NCI-H526 (cell line): ENCODE results near the gene CEP85.
"Not testable (repeated sequence)": the region's sequence is repeated elsewhere in the genome, so short reads cannot be mapped to it uniquely, and the experiment has no call there.

Experiments used
- DNase-seq, 2 experiments: peaks; one replicate each; lab custom pipeline; 2025; lab: John Stamatoyannopoulos, UW

Gene CEP85

DNA sequence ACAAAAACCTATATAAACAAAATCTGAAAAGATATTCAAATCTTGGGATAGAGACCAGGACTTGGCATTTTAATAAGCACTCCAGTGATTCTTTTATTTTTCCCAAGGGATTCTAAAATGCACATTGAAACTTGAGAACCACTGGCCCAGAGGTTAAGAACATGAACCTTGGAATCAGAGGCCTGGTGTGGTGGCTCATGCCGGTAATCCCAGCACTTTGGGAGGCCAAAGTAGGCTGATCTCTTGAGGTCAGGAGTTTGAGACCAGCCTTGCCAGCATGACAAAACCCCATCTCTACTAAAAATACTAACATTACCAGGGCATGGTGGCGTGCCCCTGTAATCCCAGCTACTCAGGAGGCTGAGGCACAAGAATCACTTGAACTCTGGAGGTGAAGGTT is 12.9 kb upstream of the CEP85 start:
- DNase-seq: peak; percentile 26 to 48

DNA sequence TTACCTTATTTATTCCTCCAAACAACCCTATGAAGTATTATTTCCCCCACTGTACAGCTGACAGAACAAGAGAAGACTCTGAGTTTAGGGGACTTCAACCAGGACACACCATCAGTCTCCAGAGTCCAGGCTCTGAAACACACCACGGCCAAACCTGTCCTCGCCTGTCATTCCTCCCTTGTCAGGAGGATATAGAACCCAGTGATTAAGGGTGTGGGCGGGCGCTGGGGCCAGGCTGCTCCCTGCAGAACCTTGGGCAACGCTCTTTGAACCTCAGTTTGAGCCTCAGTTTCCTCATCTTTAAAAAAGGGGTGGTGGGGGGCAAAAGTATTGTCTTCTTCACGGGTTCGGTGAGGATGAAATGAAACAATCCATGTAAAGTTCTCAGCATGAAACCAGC is 9.4 kb upstream of the CEP85 start:
- DNase-seq: no peak

DNA sequence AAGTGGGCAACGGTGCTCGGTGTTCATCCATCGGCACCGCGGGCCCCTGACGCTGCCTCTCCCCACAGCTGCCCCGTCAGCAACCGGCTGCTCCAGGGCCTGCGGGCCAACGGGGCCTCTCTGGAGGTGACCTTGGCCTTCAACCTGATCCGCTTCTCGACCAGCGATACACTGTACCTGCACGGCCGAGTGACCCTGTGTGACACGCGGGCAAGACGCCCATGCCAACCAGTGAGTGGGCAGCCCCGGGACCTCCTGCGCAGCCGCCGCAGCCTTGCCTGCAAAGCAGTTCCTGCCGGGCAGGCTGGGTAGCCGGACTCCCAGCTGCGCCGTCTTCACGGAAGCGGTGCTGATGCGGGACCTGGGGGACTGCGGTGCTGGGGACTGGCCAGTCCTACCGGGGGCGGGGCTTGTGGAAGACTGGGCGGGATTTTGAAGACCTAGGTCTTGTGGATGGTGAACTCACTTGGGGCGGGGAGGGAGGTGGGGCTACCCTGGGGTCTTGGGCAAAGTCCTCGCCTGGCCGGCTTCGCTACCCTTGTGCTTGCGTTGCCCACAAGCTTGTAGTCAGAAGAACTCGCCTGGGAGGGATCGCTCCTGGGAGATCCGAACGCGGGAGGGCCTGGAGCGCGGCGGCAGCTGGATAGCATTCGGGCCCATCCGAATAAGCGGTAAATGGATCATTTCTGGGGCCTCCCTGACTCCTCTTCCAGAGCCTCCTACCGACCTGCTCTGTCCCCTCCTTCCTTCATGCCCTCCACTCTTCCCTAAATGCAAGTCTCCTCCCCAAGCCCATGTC is 8.8 kb upstream of the CEP85 start:
- peak in 1 of 2 experiments; percentile 39 for DNase-seq

DNA sequence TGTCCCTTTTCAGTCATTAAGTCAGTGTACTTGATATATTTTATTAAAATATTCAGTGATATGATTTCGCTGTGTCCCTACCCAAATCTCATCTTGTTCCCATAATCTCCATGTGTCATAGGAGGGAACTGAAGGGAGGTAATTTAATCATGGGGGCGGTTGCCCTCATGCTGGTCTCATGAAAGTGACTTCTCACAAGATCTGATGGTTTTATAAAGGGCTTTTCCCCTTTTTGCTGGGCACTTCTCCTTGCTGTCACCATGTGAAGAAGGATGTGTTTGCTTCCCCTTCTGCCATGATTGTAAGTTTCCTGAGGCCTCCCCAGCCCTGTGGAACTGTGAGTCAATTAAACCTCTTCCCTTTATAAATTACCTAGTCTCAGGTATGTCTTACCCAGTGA is 3.3 kb upstream of the CEP85 start:
- DNase-seq: not testable (repeated sequence)

DNA sequence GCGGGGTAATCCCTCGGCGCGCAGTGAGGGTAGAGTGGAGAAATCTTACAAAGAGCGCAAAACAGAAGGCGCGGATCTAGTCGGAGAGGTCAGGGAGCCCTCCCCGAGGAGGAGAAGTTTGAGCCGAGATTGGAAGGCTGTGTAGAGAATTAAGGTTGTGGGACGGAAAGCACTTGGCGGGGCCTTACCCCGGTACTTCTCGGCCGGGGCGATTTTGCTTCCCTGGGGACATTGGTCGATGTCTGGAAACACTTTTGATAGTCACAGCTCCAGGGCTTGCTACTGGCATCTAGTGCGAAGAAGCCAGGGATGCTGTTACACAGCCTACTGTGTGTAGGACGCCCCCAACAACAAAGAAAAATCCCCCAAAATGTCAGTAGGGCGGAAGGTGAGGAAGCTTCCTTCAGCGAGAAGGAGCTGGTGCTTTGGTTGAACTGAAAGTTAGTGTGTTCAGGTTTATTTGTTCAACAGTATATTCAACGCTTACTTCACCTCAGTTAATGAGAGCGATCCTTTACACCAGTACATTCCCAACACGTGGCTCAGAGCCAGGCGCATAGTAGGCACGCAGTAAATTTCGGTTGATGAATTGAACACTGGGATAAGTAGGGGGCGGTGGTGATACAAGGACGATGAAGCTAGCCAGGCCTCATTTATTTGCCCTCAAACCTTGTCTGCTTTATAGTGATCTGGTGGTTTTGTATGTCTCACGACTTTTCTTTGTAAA is 807 bp downstream of the CEP85 start:
- peak in 1 of 2 experiments; percentile 39 for DNase-seq

DNA sequence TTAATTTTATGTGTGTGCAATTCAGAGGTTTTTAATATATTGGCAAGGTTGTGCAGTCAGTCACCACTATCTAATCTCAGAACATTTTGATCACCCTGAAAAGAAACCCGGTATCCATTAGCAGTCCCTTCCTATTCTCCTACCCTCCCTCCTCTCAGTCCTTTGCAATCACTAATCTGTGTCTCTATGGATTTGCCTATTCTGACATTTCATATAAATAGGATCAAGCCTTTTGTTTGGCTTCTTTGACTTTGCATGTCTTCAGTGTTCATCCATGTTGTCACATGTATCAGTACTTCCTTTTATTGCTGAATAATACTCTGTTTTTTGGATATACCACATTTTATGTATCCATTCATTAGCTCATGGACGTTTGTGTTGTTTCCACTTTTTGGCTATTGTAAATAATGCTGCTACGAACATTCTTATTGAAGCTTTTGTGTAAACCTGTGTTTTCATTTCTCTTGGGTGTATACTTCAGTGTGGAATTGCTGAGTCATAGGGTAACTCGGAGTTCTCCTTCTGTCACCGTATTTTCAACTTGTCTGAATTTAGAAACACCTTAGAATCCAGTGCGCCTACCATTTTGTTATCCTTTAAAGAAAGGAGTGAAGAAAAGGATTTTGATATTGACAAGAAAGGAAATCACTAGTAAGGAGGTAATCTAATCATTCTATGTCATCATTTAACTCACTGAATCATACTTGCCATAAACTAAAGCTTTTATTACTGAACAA is 3.4 kb downstream of the CEP85 start:
- DNase-seq: peak in 1 of 2 experiments; percentile 7

DNA sequence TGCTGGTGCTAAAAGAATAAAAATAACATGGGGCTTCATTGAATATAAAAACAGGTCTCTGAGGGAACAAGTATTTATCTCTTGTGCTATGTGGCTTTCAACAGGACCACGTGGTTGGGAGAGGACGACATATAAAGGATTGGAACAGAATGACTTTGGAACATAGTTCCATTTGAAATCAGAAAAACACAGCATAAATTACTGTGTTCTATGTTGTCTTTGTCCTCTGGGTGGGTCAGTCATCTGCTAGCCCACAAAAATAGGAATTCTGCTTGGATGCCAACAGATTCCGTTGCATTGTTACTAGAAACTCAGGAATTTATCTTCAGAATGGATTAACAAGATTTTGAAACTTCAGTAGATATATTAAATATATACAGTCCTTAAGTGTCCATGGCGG is 5.9 kb downstream of the CEP85 start:
- no peak for DNase-seq

DNA sequence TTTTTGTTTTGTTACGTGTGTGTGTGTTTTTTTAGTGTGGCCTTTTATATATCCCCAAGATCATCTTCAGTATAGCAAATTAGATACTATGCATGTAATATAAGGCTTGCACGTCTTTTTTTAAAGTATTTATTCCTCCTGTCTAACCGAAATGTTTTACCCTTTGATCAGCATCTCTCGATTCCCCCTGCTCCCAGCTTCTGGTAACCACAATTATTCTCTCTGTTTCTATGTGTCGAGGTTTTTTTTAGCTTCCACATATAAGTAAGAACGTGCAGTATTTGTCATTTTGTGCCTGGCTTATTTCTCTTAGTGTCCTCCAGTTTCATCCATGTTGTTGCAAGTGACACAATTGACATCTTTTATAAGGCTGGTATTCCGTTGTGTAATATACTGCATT is 18.7 kb downstream of the CEP85 start:
- DNase-seq: no peak

DNA sequence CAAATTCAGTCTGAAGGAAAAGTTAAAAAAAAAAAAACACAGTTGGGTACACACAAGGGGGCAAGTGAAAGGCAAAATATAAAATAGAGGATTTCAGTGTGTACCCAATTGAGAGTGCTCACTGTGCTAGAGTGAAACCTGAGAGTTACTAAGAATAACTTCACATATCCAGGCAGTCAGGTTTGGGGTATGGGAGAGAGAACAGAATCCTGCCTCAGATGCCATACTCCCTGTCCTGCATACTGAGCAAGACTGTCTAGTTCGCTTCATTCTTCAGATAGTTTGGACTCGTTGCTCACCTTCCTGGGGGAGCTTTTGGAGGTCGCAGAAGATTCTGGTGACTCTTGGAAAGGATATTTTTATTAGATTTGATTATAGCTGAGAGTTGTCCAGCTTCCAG is 20.4 kb downstream of the CEP85 start:
- no peak for DNase-seq

DNA sequence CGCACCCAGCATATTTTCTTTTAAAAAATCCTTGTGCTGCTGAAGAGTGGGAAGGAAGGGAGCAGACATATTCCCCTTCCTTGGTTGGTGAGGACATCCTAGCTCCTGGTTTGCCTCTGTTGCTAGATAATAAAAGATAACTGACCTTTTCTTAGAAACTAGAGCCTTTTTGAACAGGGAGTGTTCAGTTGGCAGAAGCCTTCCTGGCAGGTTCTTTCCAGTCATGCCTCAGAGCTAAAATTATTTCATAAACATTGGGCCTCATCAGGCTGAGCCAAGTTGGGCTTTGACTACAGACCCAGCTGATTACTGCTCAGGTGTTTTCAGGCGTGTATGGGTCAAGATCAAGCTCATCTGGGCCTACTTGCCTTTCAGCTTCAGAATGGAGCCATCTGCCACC is 23.2 kb downstream of the CEP85 start:
- no peak for DNase-seq

DNA sequence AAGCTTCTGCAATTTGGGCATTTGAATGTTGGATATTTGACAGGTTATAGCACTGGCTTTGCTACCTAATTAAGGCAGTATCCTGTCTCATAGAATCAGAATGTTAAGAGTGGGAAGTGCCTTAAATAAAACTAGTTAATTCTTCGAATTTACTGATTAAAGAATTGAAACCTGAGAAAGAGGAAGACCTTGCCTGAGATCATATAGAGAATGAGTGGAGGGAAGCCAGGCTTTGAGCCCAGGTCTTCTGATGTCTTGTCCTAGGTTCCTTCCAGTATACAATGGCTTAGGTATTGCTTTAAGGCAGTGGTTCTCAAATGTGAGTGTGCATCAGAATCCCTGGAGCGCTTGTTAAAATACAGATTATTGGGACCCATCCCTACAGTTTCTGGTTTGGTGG is 25.0 kb downstream of the CEP85 start:
- DNase-seq: no peak

DNA sequence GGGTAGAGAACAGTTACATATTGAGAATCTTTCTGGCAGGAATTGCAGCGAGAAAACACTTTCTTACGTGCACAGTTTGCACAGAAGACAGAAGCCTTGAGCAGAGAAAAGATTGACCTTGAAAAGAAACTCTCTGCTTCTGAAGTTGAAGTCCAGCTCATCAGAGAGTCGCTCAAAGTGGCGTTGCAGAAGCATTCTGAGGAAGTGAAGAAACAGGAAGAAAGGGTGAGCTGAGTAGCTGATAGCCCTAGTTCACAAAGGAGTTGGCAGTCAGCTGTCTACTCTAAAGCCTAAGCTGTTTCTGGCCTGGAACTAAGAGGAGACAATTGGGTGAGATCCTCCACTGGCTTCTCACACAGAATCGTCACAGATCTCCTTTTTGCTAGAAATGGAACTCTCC is 25.6 kb downstream of the CEP85 start:
- no peak for DNase-seq

DNA sequence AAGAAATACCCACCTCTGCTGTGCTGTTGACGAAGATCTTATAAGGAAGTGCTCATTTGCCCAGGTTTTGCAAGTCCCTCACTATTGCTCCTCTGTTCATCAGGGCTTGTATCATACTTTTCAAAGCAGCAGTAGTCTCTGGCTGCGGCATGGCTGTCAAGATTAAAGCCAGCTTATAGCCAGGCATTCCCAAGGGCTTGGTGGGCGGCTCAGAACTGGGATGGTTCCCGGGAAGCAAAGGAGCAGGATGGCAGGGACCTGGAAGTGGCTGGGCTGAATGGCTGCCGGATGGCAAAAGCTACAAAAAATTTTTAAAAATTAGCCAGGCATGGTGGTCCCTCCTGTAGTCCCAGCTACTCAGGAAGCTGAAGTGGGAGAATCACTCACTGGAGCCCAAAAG is 29.2 kb downstream of the CEP85 start:
- DNase-seq: no peak

DNA sequence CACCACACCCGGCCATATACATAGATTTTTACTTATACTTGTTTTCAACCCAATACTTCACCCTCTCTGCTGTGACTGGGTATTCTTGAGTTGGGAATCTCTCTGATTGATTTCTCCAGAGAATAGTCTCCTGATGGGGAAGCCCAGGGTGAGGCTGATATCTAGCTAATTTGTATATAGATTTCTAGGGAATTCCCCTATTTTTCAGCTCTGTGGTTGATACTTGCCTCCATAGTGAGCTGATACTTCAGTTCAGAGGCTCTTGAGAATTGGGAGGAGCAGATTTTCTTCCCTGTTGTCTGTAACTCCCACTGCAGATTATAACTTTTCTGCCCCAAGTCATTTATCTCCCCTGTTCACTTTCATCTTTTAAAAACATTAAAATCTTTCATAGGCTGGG is 31.4 kb downstream of the CEP85 start:
- DNase-seq: no peak

DNA sequence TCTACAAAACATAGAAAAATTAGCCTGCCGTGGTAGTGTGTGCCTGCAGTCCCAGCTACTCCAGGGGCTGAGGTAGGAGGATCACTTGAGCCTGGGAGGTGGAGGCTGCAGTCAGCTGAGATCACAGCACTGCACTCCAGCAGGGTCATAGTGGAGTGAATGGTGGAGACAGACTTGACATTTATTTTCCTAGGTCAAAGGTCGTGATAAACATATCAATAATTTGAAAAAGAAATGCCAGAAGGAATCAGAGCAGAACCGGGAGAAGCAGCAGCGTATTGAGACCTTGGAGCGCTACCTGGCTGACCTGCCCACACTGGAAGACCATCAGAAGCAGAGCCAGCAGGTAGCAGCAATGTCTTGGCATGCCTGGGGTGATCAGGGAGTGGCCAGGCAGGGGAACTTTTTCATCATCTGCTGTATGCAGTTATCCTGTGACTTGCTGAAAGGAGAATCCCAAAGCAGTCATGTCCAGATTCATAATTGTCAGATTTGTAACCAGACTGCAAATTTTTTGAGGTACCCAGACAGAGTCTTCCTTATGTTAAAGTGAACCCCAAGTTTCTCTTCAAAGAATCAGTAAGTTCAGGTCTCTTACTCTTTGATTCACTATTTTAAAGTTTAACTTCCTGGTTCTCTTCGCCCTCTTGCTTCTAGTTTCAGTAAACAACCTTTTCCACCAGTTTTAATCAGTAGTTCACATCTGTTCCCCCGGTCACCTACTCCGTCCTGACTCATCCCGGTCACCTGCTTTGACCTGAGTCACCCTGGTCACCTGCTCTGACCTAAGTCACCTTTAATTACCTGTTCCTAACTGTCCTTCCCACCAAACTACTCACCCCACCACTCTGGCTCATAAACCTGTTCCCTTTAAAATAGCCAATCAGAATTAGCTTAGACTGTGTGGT is 34.5 kb downstream of the CEP85 start:
- no peak for DNase-seq

DNA sequence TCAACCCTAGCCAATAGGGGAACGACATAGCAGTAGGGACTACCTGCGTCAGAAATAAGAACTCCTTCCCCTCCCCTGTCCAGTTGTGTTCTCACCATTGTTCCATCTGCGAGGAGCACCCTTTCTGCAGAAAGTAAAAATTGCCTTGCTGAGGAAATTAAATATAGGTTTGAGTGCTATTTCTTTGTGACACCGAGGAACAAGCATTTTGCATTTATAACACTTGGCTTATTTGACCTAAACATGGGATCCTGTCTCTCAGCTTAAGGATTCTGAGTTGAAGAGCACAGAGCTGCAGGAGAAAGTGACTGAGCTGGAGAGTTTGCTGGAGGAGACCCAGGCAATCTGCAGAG is 35.2 kb downstream of the CEP85 start:
- no peak for DNase-seq

DNA sequence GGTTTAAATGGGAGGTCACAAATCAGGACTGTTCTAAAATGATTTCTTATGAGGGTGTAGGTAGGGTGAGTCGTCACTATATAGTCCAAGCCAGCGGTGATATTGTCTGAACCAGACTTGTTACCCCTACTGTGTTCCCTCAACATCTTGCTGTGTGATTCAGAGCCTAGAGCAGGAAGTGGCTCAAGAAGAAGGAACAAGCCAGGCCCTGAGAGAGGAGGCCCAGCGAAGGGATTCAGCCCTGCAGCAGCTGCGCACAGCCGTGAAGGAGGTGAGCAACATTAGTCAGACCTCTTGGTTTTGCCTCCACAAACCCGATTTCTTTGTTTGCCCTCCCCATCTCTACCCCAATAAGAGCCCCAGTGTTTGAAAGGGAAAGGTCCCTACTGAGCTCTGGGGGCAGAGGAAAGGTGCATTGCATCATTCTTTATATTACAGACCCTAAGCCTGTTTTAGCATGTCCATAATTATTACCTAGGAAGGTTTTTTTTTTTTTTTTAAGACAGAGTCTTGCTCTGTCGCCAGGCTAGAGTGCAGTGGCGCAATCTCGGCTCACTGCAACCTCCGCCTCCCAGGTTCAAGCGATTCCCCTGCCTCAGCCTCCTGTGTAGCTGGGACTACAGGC is 40.9 kb downstream of the CEP85 start:
- no peak for DNase-seq

DNA sequence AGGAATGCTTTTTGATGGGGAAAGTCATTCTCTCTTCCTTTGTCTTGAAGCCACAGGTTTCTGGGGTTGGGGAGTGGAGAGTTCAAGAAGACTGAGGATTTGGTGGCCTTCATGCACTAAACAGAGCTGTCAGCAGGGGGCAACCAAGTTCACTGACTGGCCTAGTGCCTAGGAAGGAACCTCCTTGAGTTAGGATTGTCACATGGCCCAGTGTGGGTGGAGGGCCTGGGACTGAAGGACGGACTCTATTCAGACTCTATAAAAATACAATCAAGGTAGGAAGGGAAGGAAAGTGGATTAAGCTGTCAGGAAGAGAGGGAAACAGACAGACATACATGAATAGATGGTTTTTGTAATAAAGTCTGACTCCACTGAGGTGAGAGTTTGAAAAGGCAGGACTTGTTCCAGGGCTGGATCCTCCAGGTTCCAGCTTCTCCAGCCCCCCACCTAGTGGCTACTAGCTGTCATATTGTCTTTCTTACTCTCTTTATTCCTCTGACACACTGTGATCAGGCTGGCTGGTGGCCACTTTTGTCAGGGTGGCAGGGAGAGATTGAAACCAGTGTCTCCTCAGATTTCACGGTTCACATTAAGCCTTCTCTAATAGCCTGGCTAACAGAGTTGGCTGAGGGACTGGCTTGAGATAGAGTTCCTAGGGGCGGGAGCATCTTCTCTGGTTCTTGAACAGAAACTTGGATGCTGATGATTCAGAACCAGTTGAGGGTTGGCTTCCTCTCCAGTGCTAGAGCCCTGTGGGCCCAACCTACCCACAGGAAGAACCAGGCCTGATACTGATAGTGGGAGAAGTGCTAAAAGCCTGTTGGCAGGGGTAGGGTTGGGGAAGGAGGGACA is 41.8 kb downstream of the CEP85 start:
- DNase-seq: peak; percentile 57 to 88

DNA sequence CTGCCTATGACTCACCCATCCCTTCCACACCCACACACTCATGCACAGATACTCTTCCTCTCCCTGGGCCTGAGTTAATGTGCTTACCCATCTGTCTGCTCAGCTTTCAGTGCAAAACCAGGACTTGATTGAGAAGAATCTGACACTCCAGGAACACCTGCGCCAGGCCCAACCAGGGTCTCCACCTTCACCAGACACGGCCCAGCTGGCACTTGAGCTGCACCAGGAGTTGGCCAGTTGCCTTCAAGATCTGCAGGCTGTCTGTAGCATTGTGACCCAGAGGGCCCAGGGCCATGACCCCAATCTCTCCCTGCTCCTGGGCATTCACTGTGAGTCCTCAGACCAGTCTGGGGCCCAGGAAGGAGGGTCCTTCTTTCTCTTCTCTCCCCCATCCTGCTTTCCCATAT is 42.4 kb downstream of the CEP85 start:
- no peak for DNase-seq

DNA sequence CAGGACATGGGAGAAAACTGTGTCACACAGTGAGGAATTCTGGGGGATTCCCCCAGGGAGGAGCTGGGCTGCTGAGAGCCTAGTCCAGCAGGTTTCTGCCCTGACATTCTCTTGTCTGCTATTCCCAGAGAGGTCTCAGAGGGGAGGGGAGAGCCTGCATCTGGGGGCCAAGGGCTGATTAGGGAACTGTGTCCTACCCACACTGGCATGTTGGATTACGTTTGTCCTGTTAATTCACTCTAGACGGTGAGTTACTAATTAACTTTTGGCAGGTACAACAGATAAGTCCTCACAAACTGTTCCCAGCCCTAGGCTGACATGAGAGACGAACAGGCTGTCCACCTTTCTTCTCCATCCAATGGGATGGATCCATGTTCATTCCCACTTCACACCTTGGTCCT is 43.3 kb downstream of the CEP85 start:
- no peak for DNase-seq

DNA sequence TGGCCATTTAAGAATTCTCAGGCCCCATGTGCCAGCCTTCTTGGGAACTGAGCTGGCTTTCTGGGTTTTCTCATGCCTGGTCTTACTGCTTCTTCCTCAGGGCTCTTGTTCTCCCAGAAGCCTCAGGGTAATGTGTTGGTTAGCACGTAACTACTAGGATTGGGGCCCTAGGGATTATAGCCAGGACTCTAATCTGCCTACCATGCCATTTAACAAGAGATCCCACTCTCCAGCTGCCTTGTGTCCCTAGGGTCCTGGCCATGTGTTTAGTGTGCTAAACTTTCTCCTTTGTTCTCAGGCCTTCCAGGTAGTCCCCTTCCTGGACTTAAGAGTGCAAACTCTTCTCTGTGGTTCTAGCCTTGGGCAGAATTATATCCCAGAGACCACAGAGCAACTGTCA is 43.7 kb downstream of the CEP85 start:
- no peak for DNase-seq
